GM12892 (cell line): Measurements from ENCODE around the gene LIN9.
"Not testable (repeated sequence)": the region's sequence is repeated elsewhere in the genome, so short reads cannot be mapped to it uniquely, and the experiment has no call there.

ENCODE experiments used
- DNase-seq: peaks from one replicate; pipeline ENCODE4 v3.0.0; 2011; ENCODE audit not compliant: insufficient read length
- FAIRE-seq: peaks from 2 replicates; lab custom pipeline; 2011; peaks lifted over from hg19 to GRCh38; lab: Jason Lieb, UNC
- POLR2A ChIP-seq: IDR thresholded peaks from 2 replicates; pipeline ENCODE4 v1.6.1; 2011; ENCODE audit warnings: low read depth, low read length, control low read depth
- POLR2AphosphoS5 ChIP-seq: IDR thresholded peaks from 2 replicates; pipeline ENCODE4 v1.6.1; 2011; ENCODE audit warnings: low read depth, low read length, control low read depth
- TAF1 ChIP-seq: IDR thresholded peaks from 2 replicates; pipeline ENCODE4 v1.6.1; 2011; ENCODE audit warnings: low read depth, mild to moderate bottlenecking, control low read depth, low read length, borderline replicate concordance

LIN9 gene

GRCh38 chr1:226281058-226281457 lies 27.9 kb downstream of the LIN9 start:
- TF ChIP-seq POLR2A (no peak), POLR2AphosphoS5 (no peak), TAF1 (no peak)
- DNase-seq = no peak
- no peak for FAIRE-seq

- FAIRE-seq = no peak
- DNase-seq = no peak
- TF ChIP-seq POLR2AphosphoS5 (no peak), POLR2A (no peak), TAF1 (no peak)
Measured at GRCh38 chr1:226279498-226279897, 29.5 kb downstream of the LIN9 start.

GRCh38 chr1:226277897-226278296 lies 31.1 kb downstream of the LIN9 start:
- FAIRE-seq (no peak), DNase-seq (no peak)
- TF ChIP-seq POLR2A (no peak), POLR2AphosphoS5 (no peak), TAF1 (no peak)

GRCh38 chr1:226276987-226277386 lies 32.0 kb downstream of the LIN9 start:
- no peak for TF ChIP-seq POLR2AphosphoS5
- TF ChIP-seq POLR2A = no peak
- TF ChIP-seq TAF1 = no peak
- FAIRE-seq = no peak
- no peak for DNase-seq

GRCh38 chr1:226276077-226276682 lies 32.8 kb downstream of the LIN9 start:
- TF ChIP-seq POLR2A (no peak), TAF1 (no peak), POLR2AphosphoS5 (no peak)
- FAIRE-seq = no peak
- DNase-seq = no peak

GRCh38 chr1:226274138-226274537 lies 34.8 kb downstream of the LIN9 start:
- FAIRE-seq = no peak

GRCh38 chr1:226272233-226272902 lies 36.6 kb downstream of the LIN9 start:
- not testable (repeated sequence) for DNase-seq

More at GRCh38 chr1:226274138-226274537, 34.8 kb downstream of the LIN9 start:
- no peak for DNase-seq
- TF ChIP-seq POLR2A (no peak), TAF1 (no peak), POLR2AphosphoS5 (no peak)

GRCh38 chr1:226268421-226269124 lies 40.4 kb downstream of the LIN9 start:
- TF ChIP-seq TAF1 (no peak), POLR2A (no peak), POLR2AphosphoS5 (no peak)
- no peak for DNase-seq
- no peak for FAIRE-seq

More at GRCh38 chr1:226272233-226272902, 36.6 kb downstream of the LIN9 start:
- FAIRE-seq = not testable (repeated sequence)

GRCh38 chr1:226261818-226262217 lies 47.1 kb downstream of the LIN9 start:
- DNase-seq (no peak), FAIRE-seq (no peak)
- TF ChIP-seq TAF1 (no peak), POLR2AphosphoS5 (no peak), POLR2A (no peak)

- TF ChIP-seq POLR2A (no peak), TAF1 (no peak), POLR2AphosphoS5 (no peak)
- DNase-seq (no peak), FAIRE-seq (no peak)
Measured at GRCh38 chr1:226255380-226255779, 53.6 kb downstream of the LIN9 start.

- FAIRE-seq = no peak
- DNase-seq = no peak
- no peak for TF ChIP-seq POLR2AphosphoS5
- TF ChIP-seq POLR2A = no peak
- no peak for TF ChIP-seq TAF1
Measured at GRCh38 chr1:226253933-226254332, 55.0 kb downstream of the LIN9 start.

- not testable (repeated sequence) for DNase-seq, FAIRE-seq
Measured at GRCh38 chr1:226252841-226253240, 56.1 kb downstream of the LIN9 start.

- no peak for FAIRE-seq
- TF ChIP-seq TAF1 (no peak), POLR2A (no peak), POLR2AphosphoS5 (no peak)
- DNase-seq = no peak
Measured at GRCh38 chr1:226250511-226250910, 58.5 kb downstream of the LIN9 start.
